Metanephros (tissue), 2 donors: Measurements from ENCODE around the gene CPT1C. TPM values are rescaled to one million over a fixed set of nuclear protein-coding genes. Genes with fewer than 3 reads are reported as not detected.

Experiments used
- small RNA-seq: library from RNA; depleted of rRNA; stranded (forward); fragments of <200 nt; gene quantifications from one replicate; pipeline ENCODE3, GENCODE V24; 2014; ENCODE audit warnings: low replicate concordance
- total RNA-seq: library from RNA; depleted of rRNA; stranded (reverse); fragments of >200 nt; gene quantifications from one replicate; pipeline ENCODE4 v1.2.3, GENCODE V29; 2014

The CPT1C gene
- total RNA-seq, result 10.9 TPM

GRCh38 chr19:49690656-49691242 is at the start of gene CPT1C:
Gene CPT1C (plus strand): TSS chr19:49691116. CDS start chr19:49692253, 1,137 bp downstream.

DNA sequence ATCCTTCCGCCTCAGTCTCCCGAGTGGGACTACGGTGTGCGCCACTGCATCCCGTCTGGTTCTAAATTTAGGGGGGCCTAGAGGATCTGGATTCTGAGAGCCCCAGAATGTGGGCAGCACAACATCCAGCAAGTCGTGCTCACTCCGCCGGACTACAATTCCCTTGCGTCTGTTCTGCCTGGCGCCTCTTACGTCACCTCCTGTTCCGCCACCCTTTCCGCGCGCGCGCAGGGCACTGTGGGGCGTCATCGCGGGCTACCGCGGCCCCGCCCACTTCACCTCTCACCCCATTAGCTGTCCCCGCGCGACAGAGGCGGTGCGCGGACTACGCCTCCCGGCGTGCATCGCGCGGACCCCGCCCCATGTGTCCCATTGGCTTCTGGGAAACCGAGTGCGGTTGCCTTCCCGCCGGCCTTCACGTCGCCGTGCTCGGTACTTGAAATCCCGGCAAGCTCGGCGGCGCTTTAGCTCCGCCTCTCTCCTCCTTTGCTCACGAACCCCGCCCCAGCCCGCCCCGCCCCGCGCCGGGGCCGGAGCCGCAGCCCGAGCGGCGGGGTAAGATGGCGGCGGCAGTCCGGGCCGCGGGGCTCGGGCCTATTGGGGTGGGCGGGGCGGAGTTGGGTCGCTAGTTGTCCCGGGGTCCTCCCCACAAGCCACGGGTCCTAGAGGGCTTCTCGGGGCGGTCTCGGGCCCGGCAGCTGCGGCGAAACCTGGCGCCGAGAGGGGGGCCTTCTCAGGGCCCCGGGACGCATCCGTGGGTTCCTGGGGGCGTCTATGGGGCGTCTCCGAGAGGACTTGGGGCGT is 49.0 kb upstream of the CPT1C start, which contains the start of gene SCAF1:
Gene SCAF1, plus strand, starts transcription at position 522 of the 804 bp plus-strand sequence. CDS start 2,818 bp downstream, outside the sequence.

DNA sequence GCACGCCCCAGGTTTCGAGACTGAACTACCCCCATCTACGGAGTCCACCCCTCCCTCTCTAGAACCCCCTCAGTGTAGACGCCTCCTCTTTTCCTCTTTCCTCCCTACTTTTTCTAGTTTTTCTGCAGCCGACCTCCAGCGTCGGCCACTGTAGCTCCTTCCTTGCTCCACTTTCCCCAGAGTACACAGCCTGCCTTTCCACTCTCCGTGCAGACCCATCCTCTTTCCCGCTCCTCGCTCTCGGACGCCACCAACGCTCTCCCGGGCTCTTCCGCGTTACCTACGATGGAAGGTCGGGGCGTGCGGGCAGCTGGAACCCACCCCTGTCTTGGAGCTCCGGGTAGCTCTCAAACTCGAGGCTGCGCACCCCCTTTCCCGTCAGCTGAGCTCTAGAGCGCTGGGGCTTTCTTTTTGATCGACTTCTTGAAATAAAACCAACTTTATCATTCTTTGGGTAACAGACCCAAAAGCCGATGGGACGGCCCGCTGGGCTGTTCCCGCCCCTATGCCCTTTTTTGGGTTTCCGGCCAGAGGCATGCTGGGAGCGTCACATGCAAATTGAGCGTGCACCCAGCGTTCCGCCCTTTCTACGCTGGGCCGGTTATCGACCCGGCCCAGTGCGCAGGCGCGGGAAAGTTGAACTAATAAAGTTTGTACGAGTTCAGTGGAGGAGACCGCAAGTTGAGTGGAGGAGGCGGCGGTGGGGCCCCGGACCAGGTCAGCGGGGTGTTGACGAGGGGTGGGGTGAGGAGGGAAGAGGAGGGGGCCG is 25.4 kb upstream of the CPT1C start, which contains the start of the genes BCL2L12 and IRF3:
Gene BCL2L12, plus strand, starts transcription at position 583 of the 769 bp plus-strand sequence. CDS start 760 bp downstream, outside the sequence.
Gene IRF3, minus strand, starts transcription at position 507 of the 769 bp plus-strand sequence. CDS start 1,019 bp downstream, outside the sequence.

GRCh38 chr19:49677231-49677900 is 13.6 kb upstream of the CPT1C start, which contains the start of gene PRMT1:
Gene PRMT1 (plus strand): TSS chr19:49677271. CDS start chr19:49677281, 10 bp downstream.

GRCh38 chr19:49689133-49690078 is 1.5 kb upstream of the CPT1C start, which contains the start of gene ADM5:
Gene ADM5 (plus strand): TSS chr19:49689594. CDS start chr19:49689838, 244 bp downstream.

DNA sequence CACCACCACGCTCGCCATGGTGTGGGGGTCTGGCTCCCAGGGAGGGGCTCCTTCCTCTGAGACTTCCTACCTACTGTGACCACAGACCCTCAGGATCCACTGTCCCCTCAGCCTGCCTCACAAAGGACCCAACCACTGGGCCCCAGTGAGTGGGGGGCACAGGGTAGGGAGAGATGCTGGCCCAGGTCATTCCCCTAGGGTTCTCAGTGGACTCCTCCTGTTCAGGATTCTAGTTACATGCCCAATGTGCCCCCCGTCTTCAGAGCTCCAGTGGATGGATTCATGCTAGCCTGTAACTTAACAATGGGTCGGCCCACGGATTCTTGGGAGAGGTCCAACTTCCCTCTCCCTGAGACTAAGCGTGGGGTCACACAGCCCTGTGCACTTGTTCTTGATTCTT is 72.3 kb downstream of the CPT1C start, which contains the start of gene TSKS:
Gene TSKS, minus strand, starts transcription at position 77 of the 400 bp plus-strand sequence. Its CDS starts 59 bp downstream, at position 18.

Small RNAs within 50 kb of the gene (small RNA-seq; reads per million reads assigned to genes)
- gene MIR5088, result not detected

Other genes with a start within 250 kb of the CPT1C start
- gene SLC17A7, start 249.6 kb upstream of the CPT1C start, total RNA-seq, result 2.8 TPM
- 76.4 TPM for gene PIH1D1, start 239.3 kb upstream of the CPT1C start, total RNA-seq
- gene ALDH16A1, start 237.9 kb upstream of the CPT1C start, total RNA-seq, result 43.6 TPM
- gene FLT3LG, start 216.9 kb upstream of the CPT1C start, total RNA-seq, result 3.1 TPM
- 2,667 TPM for gene RPL13A, start 203.5 kb upstream of the CPT1C start, total RNA-seq
- gene RPS11, start 194.7 kb upstream of the CPT1C start, total RNA-seq, result 2,754 TPM
- gene FCGRT, start 178.5 kb upstream of the CPT1C start, total RNA-seq, result 205 TPM
- gene RCN3, start 163.1 kb upstream of the CPT1C start, total RNA-seq, result 33.7 TPM
- gene NOSIP, start 110.6 kb upstream of the CPT1C start, total RNA-seq, result 81.5 TPM
- gene PRRG2, start 109.8 kb upstream of the CPT1C start, total RNA-seq, result 5.0 TPM
- gene PRR12, start 99.9 kb upstream of the CPT1C start, total RNA-seq, result 17.0 TPM
- gene RRAS, start 51.0 kb upstream of the CPT1C start, total RNA-seq, result 14.7 TPM
- 30.1 TPM for gene SCAF1, start 48.9 kb upstream of the CPT1C start, total RNA-seq
- 52.4 TPM for gene IRF3, start 25.3 kb upstream of the CPT1C start, total RNA-seq
- gene BCL2L12, start 25.2 kb upstream of the CPT1C start, total RNA-seq, result 13.0 TPM
- gene PRMT1, start 13.8 kb upstream of the CPT1C start, total RNA-seq, result 246 TPM
- 0.76 TPM for gene ADM5, start 1.5 kb upstream of the CPT1C start, total RNA-seq
- 0.18 TPM for gene TSKS, start 72.2 kb downstream of the CPT1C start, total RNA-seq
- gene AP2A1, start 75.9 kb downstream of the CPT1C start, total RNA-seq, result 93.1 TPM
- gene FUZ, start 122.2 kb downstream of the CPT1C start, total RNA-seq, result 29.6 TPM
- gene MED25, start 127.2 kb downstream of the CPT1C start, total RNA-seq, result 47.2 TPM
- 167 TPM for gene PTOV1, start 160.0 kb downstream of the CPT1C start, total RNA-seq
- gene PNKP, start 176.5 kb downstream of the CPT1C start, total RNA-seq, result 65.4 TPM
- 12.1 TPM for gene AKT1S1, start 186.2 kb downstream of the CPT1C start, total RNA-seq
- 26.9 TPM for gene TBC1D17, start 186.6 kb downstream of the CPT1C start, total RNA-seq
- 2.2 TPM for gene IL4I1, start 205.8 kb downstream of the CPT1C start, total RNA-seq
- gene ATF5, start 238.1 kb downstream of the CPT1C start, total RNA-seq, result 5.7 TPM
- gene NUP62, start 238.4 kb downstream of the CPT1C start, total RNA-seq, result 47.2 TPM